HG03432 (cell line): ENCODE data around the gene SEC61A1.

Experiments used
- ATAC-seq: cut with Tn5 transposase; IDR thresholded peaks from one replicate; pipeline ENCODE4 v1.9.1; 2021; ENCODE audit warnings: mild to moderate bottlenecking, moderate library complexity; ENCODE audit not compliant: unreplicated experiment

Gene SEC61A1

GRCh38 chr3:128056258-128056657 is 4.0 kb downstream of the SEC61A1 start:
- ATAC-seq = no peak

GRCh38 chr3:128060473-128061381 is 8.5 kb downstream of the SEC61A1 start:
- ATAC-seq = no peak

GRCh38 chr3:128062033-128062745 is 10.0 kb downstream of the SEC61A1 start:
- ATAC-seq = no peak

GRCh38 chr3:128063865-128064264 is 11.6 kb downstream of the SEC61A1 start:
- ATAC-seq = no peak

GRCh38 chr3:128064962-128065361 is 12.7 kb downstream of the SEC61A1 start:
- no peak for ATAC-seq

GRCh38 chr3:128066114-128066513 is 13.9 kb downstream of the SEC61A1 start:
- ATAC-seq = no peak

- no peak for ATAC-seq
Observed at GRCh38 chr3:128066676-128067075, 14.4 kb downstream of the SEC61A1 start.

- no peak for ATAC-seq
Observed at GRCh38 chr3:128067489-128067888, 15.3 kb downstream of the SEC61A1 start.

GRCh38 chr3:128068156-128068620 is 16.0 kb downstream of the SEC61A1 start:
- ATAC-seq = no peak

GRCh38 chr3:128069271-128069670 is 17.0 kb downstream of the SEC61A1 start:
- no peak for ATAC-seq

GRCh38 chr3:128070898-128071591 is 18.8 kb downstream of the SEC61A1 start:
- ATAC-seq = no peak

GRCh38 chr3:128071771-128072453 is 19.7 kb downstream of the SEC61A1 start:
- no peak for ATAC-seq

GRCh38 chr3:128072454-128073184 is 20.4 kb downstream of the SEC61A1 start:
- no peak for ATAC-seq

GRCh38 chr3:128073185-128073725 is 21.0 kb downstream of the SEC61A1 start:
- no peak for ATAC-seq

- ATAC-seq = no peak
Observed at GRCh38 chr3:128073807-128074206, 21.6 kb downstream of the SEC61A1 start.

GRCh38 chr3:128074851-128075521 is 22.7 kb downstream of the SEC61A1 start:
- no peak for ATAC-seq

GRCh38 chr3:128075522-128076482 is 23.6 kb downstream of the SEC61A1 start:
- peak; percentile 70 for ATAC-seq
